HL-60 (cell line): ENCODE measurements around the gene NPB.

Source experiments
- DNase-seq, 2 experiments: peaks; one replicate each; pipeline ENCODE4 v3.0.0-alpha.2; 2010 to 2020; ENCODE audit warnings: low read depth in 1 of 2, low spot score in 1 of 2
- H3K27ac ChIP-seq: fragments of 250-450 bp; sonication (Bioruptor Pico); replicated peaks from 2 replicates; pipeline ENCODE4 v1.5.1; 2020; ENCODE audit warnings: mild to moderate bottlenecking, moderate library complexity
- H3K27me3 ChIP-seq: fragments of 250-450 bp; sonication (Bioruptor Pico); 2 replicates; pipeline ENCODE4 v1.5.1; 2021; ENCODE audit warnings: mild to moderate bottlenecking, moderate library complexity; ENCODE audit not compliant: insufficient read depth, poor library complexity, severe bottlenecking
- H3K4me3 ChIP-seq: replicated peaks from 2 replicates; pipeline ENCODE4 v1.5.1; 2011; ENCODE audit warnings: mild to moderate bottlenecking, control low read depth, low read length; ENCODE audit not compliant: insufficient read depth
- GABPA ChIP-seq: IDR thresholded peaks from 2 replicates; pipeline ENCODE4 v1.6.1; 2012; ENCODE audit warnings: low read depth
- POLR2AphosphoS5 ChIP-seq: IDR thresholded peaks from 2 replicates; pipeline ENCODE4 v1.6.1; 2012; ENCODE audit warnings: low read depth
- SPI1 ChIP-seq: IDR thresholded peaks from 2 replicates; pipeline ENCODE4 v1.6.1; 2012; ENCODE audit warnings: low read depth, mild to moderate bottlenecking, borderline replicate concordance
- TF ChIP-seq, protein P1 (sequence below): IDR thresholded peaks from 2 replicates; pipeline ENCODE4 v1.6.1; 2012; ENCODE audit warnings: low read depth; ENCODE audit not compliant: insufficient replicate concordance
- TF ChIP-seq, protein P2 (sequence below): IDR thresholded peaks from one replicate; pipeline ENCODE4 v1.5.1; 2011; ENCODE audit warnings: low read length, control low read depth, inconsistent platforms; ENCODE audit not compliant: insufficient read depth

Gene NPB

DNA sequence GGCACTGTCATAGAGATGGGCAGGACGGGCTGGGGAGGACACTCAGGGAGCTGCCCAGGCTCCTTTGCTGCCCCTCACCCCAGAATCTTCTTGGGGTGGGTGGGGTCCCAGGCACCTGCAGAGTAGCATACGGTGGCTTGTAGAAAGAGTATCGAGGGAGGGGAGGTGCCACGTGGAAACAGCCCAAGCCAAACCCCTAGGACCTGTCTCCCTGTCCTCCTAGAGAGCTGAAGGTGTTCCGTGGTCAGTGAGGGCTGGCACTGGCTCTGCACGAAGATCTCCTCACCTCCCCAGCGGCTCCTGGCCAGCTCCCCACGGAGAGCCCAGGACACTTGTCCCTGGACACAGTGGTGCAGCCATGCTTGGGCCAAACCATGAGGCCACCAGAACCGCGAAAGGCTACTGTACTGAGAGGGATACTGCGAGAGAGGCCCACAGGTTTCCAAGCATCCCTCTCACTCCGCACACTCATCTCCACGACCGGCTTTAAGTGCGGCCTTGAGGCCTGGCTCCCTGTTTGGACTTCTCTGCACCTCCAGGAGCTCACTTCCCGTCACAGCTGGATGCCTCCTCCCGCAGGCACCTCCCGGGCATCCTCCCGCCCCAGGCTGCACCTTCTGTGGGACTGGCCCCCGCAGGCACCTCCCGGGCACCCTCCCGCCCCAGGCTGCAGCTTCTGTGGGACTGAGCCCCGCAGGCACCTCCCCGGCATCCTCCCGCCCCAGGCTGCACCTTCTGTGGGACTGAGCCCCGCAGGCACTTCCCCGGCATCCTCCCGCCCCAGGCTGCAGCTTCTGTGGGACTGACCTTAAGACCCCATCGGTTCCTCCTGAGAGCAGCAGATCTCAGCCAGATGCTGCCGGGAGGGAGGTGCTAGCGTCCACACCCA, 27.5 kb downstream of the NPB start:
- Histone ChIP-seq H3K4me3 (no peak overlapping the region), H3K27me3 (no peaks in the 10 kb centered on the region), H3K27ac (no peak overlapping the region)
- no peak for TF ChIP-seq SPI1
- no peak for TF ChIP-seq GABPA
- TF ChIP-seq POLR2AphosphoS5: no peak
- TF ChIP-seq, protein P1, sequence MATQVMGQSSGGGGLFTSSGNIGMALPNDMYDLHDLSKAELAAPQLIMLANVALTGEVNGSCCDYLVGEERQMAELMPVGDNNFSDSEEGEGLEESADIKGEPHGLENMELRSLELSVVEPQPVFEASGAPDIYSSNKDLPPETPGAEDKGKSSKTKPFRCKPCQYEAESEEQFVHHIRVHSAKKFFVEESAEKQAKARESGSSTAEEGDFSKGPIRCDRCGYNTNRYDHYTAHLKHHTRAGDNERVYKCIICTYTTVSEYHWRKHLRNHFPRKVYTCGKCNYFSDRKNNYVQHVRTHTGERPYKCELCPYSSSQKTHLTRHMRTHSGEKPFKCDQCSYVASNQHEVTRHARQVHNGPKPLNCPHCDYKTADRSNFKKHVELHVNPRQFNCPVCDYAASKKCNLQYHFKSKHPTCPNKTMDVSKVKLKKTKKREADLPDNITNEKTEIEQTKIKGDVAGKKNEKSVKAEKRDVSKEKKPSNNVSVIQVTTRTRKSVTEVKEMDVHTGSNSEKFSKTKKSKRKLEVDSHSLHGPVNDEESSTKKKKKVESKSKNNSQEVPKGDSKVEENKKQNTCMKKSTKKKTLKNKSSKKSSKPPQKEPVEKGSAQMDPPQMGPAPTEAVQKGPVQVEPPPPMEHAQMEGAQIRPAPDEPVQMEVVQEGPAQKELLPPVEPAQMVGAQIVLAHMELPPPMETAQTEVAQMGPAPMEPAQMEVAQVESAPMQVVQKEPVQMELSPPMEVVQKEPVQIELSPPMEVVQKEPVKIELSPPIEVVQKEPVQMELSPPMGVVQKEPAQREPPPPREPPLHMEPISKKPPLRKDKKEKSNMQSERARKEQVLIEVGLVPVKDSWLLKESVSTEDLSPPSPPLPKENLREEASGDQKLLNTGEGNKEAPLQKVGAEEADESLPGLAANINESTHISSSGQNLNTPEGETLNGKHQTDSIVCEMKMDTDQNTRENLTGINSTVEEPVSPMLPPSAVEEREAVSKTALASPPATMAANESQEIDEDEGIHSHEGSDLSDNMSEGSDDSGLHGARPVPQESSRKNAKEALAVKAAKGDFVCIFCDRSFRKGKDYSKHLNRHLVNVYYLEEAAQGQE: no peak
- TF ChIP-seq, protein P2, sequence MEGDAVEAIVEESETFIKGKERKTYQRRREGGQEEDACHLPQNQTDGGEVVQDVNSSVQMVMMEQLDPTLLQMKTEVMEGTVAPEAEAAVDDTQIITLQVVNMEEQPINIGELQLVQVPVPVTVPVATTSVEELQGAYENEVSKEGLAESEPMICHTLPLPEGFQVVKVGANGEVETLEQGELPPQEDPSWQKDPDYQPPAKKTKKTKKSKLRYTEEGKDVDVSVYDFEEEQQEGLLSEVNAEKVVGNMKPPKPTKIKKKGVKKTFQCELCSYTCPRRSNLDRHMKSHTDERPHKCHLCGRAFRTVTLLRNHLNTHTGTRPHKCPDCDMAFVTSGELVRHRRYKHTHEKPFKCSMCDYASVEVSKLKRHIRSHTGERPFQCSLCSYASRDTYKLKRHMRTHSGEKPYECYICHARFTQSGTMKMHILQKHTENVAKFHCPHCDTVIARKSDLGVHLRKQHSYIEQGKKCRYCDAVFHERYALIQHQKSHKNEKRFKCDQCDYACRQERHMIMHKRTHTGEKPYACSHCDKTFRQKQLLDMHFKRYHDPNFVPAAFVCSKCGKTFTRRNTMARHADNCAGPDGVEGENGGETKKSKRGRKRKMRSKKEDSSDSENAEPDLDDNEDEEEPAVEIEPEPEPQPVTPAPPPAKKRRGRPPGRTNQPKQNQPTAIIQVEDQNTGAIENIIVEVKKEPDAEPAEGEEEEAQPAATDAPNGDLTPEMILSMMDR: no peak
- no peak for DNase-seq

DNA sequence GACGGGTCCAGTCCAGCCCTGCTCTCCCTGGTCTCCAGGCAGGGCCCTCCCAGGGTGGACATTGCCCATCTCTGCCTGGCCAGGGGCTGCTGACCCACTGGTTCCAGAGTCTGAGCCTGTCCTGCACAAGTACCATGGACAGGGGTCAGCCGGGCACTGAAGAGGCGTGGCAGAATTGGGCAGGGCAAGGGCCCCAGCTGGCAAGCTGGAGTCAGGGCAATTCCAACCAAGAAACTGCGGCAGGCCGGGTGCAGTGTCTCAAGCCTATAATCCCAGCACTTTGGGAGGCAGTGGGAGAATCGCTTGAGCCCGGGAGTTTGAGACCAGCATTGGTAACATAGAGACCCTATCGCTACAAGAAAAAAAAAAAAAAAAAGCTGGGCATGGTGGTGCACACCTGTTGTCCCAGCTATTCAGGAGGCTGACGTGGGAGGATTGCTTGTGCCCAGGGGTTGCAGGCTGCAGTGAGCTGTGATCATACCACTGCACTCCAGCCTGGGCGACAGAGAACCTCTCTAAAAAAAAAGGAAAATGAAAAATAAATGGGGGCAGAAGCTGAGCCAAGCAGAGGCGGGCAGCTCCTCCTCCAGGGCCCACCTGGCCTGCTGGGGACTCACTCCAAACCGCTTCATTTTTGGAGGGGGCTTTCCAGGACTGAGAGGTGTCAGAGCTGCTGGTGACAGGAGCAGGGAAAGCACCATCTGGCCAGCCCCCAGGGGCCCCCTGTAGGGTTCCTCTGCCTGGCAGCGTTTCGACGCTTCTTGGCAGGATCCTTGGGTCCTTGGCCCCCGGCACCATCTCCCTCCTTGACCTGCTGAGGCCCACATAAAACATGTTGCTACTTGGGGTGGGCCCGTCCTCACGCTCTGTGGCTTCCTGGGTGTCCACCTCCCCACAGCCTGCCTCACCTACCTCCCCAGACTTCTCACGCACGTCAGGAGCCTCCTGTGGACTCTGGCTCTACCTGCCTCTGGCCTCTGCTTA, 28.4 kb downstream of the NPB start:
- DNase-seq: no peak
- no peak overlapping the region for H3K4me3 ChIP-seq
- H3K27ac ChIP-seq: no peak overlapping the region
- H3K27me3 ChIP-seq: no peaks in the 10 kb centered on the region
- no peak for TF ChIP-seq SPI1
- TF ChIP-seq, protein P2: no peak
- TF ChIP-seq GABPA: no peak
- TF ChIP-seq, protein P1: peak; percentile 90
- no peak for TF ChIP-seq POLR2AphosphoS5

DNA sequence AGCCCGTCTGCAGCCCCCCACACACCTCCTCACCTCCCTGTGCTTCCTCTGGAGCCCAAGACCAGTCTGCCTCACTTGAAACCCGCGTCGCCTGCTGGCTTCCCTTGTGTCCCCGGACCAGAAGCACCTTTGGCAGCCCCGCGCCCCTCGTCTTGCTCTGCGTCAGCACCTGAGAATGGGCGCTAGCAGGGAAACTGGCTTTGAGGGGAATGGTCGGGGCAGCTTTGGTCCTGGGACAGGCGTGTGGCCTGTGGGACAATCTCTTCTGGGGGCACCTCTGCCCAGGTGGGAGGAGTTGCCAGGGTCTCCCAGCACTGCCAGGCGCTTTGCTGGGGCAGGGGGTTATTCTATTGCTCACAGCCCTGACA, 29.1 kb downstream of the NPB start:
- H3K27me3 ChIP-seq: no peaks in the 10 kb centered on the region
- TF ChIP-seq POLR2AphosphoS5: no peak
- no peak for TF ChIP-seq GABPA
- TF ChIP-seq, protein P1: no peak
- TF ChIP-seq SPI1: no peak
- TF ChIP-seq, protein P2: no peak
- DNase-seq: no peak
- no peak overlapping the region for H3K4me3 ChIP-seq
- H3K27ac ChIP-seq: no peak overlapping the region
